CD4-positive, alpha-beta T cell treated with Interleukin-4 for 4 hours (primary cell): ENCODE measurements around the gene TFDP2.
"Not testable (repeated sequence)": the region's sequence is repeated elsewhere in the genome, so short reads cannot be mapped to it uniquely, and the experiment has no call there.

Source experiments
- DNase-seq: peaks from one replicate; pipeline ENCODE4 v3.0.0-alpha.2; 2020

The TFDP2 gene

DNA sequence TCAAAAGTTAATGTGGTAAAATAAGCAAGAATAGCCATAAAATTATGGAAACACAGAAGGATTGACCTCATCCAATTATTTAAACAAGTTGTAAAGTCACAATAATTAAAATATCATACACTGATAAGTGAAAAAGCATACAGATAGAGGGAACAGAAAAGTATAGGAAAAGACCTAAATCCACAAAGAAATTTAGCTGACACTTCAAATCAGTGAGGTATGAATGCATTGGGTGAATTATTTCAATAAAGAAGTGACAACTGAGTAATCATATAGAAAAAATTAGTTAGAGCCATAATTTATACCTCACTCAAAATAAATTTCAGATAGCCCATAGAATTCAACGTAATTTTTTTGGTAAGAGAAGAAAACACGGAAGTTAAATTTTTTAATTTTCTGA, 25.1 kb downstream of the TFDP2 start:
- no peak for DNase-seq

DNA sequence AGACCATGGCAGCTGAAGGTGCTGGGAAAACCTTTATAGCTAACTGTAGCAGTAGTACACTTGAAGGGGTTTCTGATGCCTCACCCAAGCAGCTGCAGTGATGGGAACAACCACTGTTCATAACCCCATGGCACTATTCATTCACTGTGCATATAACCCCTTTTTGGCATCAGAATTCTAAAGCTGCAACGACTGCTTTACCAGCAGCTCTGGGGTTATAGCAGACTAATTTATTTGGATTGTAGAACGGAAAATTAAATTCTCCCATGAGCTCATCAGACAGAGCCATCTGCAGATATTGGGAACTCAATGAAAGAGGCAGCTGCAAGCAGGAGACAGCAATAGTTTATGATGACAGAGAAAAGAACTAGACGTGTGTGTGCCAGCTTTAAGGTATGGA, 28.6 kb downstream of the TFDP2 start:
- DNase-seq = no peak

DNA sequence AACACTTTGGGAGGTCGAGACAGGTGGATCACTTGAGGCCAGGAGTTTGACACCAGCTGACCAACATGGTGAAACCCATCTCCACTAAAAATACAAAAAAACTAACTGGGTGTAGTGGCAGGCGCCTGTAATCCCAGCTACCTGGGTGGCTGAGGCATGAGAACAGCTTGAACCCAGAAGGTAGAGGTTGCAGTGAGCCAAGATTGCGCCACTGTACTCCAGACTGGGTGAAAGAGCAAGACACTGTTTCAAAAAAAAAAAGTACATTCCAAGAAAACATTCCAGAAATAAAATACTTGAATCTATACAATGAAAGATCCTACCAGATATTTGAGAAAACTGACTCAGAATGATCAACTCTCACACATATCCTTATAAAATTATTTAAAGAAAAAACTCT, 30.4 kb downstream of the TFDP2 start:
- no peak for DNase-seq

DNA sequence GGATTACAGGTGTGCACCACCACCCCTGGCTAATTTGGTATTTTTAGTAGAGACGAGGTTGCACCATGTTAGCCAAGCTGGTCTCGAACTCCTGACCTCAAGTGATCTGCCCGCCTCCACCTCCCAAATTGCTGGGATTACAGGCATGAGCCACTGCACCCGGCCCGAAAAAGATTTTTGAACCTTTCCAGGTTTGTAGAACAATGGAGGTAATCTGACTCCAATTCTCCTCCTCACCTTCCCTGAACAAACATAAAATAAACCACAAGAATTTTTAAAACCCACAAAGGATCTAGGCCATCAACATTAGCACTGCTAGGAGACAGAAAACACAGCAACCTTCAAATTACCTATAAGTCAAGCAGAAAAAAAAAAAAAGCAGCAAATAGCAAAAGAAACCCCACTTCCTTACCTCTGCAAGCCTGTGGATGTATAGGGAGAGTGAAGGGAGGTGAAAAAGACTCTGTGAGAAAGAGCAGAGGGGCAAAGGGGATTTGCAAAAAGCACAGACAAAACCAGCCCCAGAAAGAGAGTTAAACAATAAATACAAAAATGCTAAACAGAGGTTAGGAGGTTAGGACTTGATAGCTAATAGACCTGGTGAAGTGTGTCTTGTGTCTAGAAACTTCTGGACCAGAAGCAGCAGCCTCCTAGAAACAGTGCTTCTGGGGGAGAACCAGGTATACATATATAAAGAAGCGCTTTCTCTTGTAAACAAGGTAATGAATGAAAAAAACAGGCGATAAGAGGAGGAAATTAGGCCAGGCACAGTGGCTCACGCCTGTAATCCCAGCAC, 32.1 kb downstream of the TFDP2 start:
- no peak for DNase-seq

DNA sequence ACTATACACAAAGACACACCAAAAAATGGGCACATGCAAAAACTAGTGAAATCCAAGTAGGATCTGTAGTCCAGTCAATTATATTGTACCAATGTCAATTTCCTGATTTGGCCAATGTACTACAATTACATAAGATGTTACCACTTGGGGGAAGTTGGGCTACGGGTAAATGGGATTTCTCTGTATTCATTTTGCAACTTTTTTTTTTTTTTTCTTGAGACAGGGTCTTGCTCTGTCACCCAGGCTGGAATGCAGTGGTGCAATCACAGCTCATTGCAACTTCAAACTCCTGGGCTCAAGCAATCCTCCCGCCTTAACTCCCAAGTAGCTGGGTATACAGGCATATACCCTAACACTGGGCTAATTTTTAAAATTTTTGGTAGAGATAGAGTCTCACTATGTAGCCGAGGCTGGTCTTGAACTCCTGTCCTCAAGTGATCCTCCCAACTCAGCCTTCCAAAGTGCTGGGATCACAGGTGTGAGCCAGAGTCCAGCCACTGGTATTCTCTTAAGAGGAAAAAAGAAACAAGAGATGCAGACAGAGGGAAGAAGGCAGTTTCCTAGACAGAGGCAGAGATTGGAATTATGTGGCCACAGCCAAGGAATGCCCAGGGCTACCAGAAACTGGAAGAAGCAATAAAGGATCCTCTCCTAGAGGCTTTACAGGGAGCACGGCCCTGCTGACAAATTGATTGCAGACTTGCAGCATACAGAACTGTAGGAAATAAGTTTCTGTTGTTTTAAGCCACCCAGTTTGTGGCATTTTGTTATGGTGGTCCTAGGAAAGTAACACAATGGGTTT, 33.3 kb downstream of the TFDP2 start:
- no peak for DNase-seq

DNA sequence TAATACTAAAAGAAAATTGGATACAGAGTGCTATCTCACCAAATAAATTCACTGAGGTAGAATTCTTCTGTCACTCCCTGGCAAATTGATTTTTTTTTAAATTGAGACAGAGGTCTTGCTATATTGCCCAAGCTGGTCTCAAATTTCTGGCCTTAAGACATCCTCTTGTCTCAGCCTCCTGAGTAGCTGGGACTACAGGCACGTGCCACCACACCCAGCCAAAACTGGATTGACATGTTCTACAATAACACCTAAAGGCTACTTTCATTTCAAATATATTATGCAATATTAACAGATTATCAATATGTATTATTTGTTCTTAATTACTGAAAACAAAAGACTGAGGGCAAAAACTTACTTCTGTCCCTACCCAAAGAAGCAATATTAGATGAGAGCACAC, 36.7 kb downstream of the TFDP2 start:
- DNase-seq = no peak

DNA sequence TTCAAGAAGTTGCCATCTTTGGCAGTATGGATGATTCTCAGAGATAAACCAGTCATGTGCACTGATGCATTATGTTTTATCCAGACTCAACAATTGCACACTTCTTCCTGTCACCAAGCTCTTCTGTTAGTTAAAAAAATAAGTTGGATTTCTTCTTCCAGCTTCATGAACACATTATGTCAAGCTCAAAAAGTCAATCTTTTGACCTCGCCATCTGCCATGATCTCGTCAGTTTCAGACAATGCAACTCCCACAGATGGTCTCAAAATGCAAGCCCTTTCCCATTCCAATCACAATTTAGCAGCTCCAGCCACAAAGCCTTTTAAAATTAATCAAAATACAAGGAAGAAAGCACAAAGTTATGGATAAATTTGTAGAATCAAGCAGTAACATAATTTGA, 42.8 kb downstream of the TFDP2 start:
- DNase-seq = no peak

DNA sequence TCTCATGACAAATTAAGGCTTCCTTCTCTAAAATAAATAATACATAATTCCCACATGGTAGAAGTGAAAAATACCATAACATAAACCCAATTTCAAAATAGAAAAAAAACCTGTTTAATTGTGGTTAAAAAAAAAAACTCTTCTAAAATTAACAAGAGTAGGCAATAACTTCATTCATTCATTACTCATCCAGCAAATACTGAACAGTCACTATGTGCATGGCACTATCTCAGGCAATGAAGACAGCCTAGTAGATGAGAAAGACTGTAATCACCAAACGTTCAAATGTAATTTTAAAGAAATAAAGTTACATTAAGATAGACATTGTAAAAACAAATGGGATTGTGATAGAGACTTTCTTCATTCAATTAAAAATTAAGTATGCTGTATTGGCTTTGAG, 43.4 kb downstream of the TFDP2 start:
- no peak for DNase-seq

DNA sequence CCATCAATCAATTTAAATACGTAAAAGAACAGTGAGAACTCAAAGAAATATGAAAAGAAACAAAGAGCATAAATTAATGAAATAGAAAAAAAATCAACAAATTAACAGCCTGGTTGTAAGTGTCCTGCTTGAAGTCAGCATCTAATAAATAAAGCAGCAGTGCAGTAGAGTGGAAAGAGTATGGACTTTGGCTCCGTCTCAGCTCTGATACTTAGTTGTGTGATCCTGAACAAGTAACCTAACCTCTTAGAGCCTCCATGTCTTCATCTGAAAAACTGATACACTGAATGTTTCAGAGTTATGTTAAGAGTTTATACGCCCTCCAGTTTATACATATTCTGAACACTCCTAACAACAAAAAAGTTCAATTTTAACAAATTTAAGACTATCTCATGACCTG, 44.6 kb downstream of the TFDP2 start:
- no peak for DNase-seq

DNA sequence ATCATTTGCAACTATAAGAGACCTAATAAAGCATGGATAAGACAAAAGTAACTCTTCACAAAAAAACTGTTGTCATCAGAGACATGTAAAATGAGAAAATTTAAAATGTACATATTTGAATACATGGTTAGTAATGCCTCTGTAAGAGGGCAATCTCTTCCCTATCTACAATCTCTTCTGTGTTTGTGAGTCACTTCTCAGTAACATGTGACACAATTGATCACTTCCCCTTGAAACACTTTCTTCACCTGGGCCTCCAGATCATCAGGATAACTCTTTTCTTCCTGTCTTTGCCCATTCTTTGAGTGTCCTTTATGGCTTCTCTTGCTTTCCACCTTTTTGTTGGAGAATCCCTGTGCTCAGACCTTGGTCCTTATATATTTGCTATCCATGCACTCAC, 50.4 kb downstream of the TFDP2 start:
- DNase-seq = no peak

DNA sequence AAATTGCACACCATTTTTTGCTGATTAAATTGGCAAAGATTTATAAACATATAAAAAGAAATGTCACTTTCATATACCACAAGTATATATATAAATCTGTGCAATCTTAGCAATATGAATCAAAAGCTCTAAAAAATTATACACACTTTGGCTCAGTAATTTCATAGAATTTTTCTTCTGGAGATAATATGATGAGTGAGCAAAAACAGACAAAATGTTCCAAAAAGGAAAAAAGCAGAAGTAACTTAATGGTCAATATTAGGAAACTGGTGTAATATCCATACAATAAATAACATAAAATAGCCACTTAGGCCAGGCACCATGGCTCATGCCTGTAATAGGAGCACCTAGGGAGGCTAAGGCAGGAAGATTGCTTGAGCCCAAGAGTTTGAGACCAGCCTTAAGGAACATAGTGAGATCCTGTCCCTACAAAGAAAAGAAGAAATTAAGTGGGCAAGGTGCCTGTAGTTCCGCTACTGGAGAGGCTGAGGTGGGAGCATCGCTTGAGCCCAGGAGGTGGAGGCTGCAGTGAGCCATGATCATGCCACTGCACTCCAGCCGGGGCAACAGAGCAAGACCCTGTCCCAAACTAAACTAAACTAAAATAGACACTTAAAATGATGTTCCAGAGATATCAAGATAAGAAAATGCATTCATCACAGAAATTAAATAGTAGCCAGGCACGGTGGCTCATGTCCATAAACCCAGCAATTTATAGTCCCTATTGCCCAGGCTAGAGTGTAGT, 52.1 kb downstream of the TFDP2 start:
- no peak for DNase-seq

DNA sequence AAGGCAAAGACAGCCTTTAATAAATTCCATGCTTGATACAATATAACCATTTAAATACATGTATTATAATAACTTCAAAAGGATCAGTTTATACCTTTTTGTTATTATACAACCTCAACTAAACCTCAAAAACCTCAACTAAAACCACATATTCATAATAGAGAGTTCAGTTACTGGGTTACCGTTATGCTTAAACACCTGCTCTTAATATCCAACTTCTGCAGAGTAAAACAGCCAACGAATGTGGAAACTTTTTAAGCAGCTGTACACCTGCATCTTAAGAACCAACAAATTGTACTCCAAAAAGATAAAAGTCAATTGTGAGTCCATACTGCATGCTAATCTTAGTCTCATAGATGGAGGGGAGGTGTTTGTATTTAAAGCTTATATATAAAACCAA, 53.5 kb downstream of the TFDP2 start:
- no peak for DNase-seq

DNA sequence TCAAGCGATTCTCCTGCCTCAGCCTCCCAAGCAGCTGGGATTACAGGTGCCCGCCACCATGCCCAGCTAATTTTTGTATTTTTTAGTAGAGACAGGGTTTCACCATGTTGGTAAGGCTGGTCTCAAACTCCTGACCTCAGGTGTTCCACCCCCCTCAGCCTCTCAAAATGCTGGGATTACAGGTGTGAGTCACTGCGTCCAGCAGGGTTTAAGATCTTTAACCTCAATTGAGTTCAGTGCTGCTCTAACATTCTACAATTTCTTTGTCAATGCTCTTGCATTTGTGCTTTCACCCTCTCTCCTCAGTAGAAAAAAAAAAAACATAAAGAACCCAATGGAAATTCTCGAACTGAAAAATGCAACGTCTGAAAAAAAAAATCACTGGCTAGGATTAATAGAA, 60.4 kb downstream of the TFDP2 start:
- not testable (repeated sequence) for DNase-seq

DNA sequence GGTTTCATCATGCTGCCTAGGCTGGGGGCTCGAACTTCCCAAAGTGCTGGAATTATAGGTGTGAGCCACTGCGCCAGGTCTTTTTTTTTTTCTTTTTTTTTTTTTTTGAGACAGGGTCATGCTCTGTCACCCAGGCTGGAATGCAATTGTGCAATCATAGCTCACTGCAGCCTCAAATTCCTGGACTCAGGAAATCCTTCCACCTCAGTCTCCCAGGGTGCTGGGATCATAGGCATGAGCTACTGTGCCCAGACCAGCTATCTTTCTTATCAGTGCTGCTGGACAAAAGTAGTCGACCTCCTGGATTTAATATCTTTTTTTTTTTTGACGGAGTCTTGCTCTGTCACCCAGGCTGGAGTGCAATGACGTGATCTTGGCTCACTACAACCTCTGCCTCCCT, 60.8 kb downstream of the TFDP2 start:
- DNase-seq = no peak

DNA sequence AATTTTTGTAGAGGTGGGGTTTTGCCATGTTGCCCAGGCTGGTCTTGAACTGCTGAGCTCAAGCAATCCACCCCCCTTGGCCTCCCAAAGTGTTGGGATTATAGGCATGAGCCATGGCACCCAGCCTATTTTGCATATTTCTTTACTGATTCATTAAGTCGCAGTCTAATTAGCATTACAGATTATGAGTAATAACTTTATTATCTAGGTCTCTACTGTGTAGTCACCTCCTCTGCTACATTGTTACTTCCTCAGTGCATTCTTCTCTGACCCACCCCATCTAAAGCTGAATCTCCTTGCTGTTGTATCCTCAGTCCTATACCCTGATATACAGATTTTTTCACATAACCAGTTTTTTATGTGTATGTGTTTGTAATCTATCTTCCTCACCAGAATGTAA, 61.7 kb downstream of the TFDP2 start:
- no peak for DNase-seq

DNA sequence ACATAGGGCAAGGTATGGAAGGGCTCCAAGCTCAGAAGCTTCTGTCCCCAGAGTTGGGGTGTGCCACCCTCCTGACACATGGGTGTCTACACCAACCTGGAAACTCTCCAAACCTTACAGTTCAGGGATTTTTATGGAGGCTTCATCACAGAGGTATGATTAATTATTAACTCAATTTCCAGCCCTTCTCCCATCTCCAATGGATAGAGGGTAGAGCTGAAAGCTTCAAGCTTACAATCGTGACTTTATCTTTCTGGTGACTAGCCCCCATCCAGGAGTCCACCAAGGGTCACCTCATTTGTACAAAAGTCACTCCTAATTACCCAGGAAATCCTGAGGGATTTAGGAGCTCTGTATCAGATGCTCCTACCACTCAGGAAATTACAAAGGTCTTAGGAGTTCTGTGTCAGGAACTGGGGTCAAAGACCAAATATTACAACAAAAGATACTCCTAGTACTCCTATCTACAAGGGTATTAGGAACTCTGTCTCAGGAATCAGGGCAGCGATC, 62.7 kb downstream of the TFDP2 start:
- no peak for DNase-seq

DNA sequence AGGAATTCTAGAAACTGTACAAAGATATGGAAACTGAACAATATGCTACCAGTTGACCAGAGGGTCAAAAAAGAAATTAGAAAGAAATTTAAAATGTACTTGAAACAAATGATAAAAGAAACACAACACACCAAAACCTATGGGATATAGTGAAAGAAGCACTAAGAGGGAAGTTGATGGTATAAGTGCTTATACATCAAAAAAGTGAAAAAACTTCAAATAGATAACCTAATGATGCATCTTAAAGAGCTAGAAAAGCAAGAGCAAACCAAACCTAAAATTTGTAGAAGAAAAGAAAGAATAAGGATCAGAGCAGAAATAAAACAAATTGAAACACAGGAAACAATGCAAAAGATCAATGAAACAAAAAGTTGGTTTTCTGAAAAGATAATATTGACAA, 68.2 kb downstream of the TFDP2 start:
- DNase-seq = no peak

DNA sequence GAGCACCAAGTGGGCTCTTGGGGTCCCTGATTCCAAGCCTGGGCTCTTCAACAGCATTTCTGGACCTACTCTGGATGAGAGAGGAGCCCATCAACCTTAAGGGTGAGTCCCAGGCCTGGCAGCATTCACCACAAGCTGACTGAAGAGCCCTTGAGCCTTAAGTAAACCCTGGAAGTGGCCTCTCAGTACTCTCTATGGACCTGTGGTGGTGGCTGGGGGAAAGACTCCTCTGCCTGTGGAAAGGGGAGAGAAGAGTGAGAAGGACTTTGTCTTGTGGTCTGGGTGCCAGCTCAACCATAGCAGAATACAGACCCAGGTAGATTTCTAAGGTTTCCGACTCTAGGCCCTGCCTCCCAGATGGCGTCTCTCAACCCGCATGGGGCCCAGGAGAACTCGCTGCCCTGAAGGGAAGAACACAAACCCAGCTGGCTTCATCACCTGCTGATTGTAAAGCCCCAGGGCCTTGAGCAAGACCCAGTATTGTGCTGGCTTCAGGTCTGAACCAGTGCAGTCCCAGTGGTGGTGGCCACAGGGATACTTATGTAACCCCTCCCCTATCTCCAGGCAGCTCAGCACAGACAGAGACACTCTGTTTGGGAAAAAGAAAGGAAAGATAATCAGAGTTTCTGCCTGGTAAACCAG, 71.4 kb downstream of the TFDP2 start:
- no peak for DNase-seq

DNA sequence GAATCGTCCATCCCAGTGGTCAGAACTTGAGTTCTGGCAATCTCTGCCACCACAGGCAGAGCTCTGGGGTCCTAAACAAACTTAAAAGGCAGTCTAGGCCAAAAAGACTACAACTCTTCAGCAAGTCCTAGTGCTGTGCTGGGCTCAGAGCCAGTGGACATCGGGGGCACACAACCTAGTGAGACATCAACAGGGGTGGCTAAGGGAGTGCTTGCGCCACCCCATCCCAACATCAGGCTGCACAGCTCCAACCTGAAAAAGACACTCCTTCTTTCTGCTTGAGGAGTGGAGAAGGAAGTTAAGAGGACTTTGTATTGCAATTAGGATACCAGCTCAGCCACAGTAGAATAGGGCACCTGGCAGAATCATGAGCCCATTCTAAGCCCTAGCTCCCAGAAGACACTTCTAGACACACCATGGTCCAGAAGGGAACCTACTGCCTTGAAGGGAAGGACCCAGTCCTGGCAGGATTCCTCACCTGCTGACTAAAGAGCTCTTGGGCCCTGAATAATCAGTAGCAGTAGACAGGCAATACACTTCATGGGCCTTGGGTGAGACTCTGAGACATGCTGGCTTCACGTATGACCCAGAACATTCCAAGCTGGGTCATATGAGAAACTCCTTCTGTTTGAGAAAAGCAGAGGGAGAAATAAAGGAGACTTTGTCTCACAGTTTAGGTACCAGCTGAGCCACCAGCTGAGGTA, 72.0 kb downstream of the TFDP2 start:
- DNase-seq = no peak

DNA sequence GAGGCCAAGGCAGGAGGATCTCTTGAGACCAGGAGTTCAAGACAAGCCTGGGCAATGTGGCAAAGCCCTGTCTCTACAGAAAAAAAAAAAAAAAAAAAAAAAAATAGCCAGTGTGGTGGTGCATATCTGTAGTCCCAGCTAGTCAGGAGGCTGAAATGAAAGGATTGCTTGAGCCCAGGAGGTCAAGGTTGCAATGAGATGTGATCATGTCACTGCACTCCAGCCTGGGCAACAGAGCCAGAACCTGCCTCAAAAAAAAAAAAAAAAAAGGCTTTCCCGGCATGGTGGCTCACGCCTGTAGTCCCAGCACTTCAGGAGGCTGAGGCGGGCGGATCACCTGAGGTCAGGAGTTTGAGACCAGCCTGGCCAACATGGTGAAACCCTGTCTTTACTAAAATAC, 73.7 kb downstream of the TFDP2 start:
- not testable (repeated sequence) for DNase-seq

DNA sequence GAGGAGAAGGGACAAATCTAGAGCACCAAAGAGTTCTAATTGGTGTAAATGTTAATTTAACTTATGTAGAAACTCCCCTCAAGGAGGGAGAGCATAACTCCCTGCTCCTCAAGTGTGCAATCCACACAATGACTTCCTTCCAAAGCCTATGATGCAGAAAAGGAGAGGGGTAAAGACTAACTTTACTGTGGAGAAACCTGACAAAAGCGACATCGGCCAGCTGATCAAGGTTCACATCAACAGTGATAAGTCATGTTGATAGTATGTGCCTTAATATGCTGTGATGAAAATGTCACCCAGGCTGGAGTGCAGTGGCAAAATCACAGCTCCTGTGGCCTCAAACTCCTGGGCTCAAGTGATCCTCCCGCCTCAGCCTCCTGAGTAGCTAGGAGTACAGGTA, 76.5 kb downstream of the TFDP2 start:
- DNase-seq = no peak

DNA sequence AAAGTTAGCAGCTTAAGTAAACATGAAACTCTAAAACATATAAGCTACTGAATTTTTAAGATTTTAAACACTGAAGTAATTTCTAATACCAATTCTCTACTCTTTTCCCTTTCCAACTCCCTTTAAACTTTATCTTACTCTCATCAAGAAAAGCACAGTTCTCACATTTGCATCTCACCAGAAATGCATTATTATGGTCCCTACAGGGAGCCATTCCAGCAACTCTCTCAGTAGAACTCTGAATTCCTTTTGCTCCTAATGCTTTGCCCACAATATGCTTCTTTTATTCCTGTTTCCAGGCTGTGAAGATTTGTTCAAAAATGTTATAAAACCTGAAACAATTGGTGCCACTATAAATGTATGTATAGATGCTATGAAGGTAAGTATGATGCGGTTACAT, 83.4 kb downstream of the TFDP2 start:
- DNase-seq = no peak
